Subcutaneous adipose tissue (tissue), 4 donors: ENCODE results near the gene CYP46A1. TPM values are rescaled to one million over a fixed set of nuclear protein-coding genes. Genes with fewer than 3 reads are reported as not detected.

ENCODE experiments used
- CTCF ChIP-seq: fragments of 450-650 bp; IDR thresholded peaks from one replicate; pipeline ENCODE4 v1.5.1; 2016; ENCODE audit warnings: low read depth, mild to moderate bottlenecking, control low read depth, antibody characterized with exemption, moderate library complexity
- total RNA-seq, 4 donors: library from RNA; depleted of rRNA; stranded (reverse); fragments of >200 nt; gene quantifications; one replicate each; pipeline ENCODE4 v1.1.0, GENCODE V29; 2016

Gene CYP46A1
- total RNA-seq, 4 donors from 2014 or later: 0.82 to 2.1 (median 1.1) TPM

- no peak for TF ChIP-seq CTCF
Observed at GRCh38 chr14:99650189-99650588, 33.9 kb upstream of the CYP46A1 start.

- TF ChIP-seq CTCF: no peak
Observed at GRCh38 chr14:99651953-99652746, 31.9 kb upstream of the CYP46A1 start.

- no peak for TF ChIP-seq CTCF
Observed at GRCh38 chr14:99654235-99654985, 29.7 kb upstream of the CYP46A1 start.

- TF ChIP-seq CTCF: no peak
Observed at GRCh38 chr14:99655521-99655920, 28.6 kb upstream of the CYP46A1 start.

GRCh38 chr14:99656171-99656570 is 27.9 kb upstream of the CYP46A1 start:
- TF ChIP-seq CTCF: no peak

- TF ChIP-seq CTCF: no peak
Observed at GRCh38 chr14:99657645-99658155, 26.4 kb upstream of the CYP46A1 start.

GRCh38 chr14:99658218-99658845 is 25.8 kb upstream of the CYP46A1 start:
- no peak for TF ChIP-seq CTCF
